Midbrain (tissue), 1 donor: ENCODE results near the gene FAM13B.
"Not testable (repeated sequence)": the region's sequence is repeated elsewhere in the genome, so short reads cannot be mapped to it uniquely, and the experiment has no call there.

Source experiments
- DNase-seq: peaks from one replicate; lab custom pipeline; 2025; lab: John Stamatoyannopoulos, UW

FAM13B gene

GRCh38 chr5:138035605-138036537 is 3.0 kb upstream of the FAM13B start:
- DNase-seq = peak; percentile 93

GRCh38 chr5:138033907-138034306 is 1.0 kb upstream of the FAM13B start:
- DNase-seq = no peak

DNA sequence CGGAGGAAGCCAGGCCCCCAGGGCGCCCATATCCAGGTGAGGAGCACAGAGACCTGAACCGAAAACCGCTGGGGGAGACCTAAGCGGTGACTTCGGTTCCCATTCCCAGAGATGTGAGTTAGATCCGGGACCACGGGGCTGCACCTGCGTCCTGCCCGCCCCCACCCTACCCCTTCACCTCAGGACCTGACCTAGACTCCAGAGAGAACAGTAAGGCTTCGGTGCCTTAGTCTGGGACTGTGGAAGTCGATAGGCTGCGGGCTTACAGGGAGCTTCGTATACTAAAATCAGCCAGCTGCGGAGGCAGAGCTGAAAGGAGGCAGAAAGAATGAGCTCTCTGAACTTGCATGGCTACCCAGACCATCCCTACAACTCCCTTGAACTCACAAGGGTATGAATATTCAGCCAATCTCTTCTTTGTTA is 518 bp upstream of the FAM13B start:
- peak; percentile 30 for DNase-seq

DNA sequence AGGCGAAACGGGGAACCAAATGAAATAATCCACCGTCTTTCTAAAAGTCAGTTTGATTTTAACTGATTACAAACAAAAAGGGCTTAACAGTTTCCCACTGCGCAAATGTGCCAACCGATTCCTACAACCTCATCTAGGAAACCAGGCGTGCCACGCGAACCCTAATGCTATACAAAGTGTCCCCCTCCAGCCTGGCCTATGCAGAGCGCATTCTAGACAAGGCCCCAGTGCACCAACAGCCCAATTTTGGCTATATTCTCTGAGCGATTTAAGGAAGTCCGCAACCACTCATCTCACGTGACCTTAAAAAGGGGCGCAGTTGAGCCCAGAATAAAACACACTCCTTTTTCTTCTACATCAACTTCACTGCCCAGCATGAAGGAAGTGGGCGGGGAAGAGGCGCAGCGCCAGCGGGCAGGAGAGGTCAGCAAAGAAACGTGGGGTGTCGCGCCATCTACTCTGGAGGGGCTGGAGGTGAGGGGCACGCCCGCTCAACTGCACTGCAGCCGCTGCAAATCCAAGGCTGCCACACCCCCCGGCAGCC is 779 bp downstream of the FAM13B start:
- peak; percentile 61 for DNase-seq

DNA sequence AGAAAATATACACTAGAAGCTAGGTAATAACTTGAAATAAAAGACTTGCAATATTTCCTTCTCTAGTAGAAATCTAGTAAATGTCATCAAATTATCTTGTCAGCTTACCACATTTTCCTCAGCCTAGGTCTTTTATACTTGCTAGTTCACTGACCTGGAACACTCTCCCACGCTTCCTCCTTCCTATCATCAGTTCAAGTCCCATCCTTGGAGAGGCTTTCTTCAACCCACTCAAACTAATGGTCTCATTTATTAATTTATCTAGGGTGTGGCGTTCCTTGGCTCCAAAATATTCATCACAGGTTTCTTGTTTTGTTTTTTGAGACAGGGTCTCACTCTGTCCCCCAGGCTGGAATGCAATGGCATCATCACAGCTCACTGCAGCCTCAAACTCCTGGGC is 2.9 kb downstream of the FAM13B start:
- DNase-seq = no peak

DNA sequence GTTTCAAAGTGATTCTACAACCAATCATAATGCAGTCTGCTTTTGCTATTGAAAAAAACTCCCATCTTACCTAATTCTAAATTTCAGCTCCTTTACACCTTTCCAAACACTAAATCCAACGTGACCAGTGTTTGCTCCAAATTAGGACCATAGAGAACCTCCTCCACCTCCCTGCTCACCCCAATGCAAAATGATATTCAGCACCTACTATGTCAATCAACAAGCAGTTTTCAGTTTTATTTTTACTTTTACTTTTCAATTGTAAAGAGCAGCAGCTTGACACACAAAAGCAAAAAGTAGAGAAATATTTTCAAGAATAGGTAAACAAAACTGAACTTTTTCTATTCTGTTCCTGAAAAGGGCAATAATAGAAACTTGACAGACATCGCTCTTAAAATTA is 3.4 kb downstream of the FAM13B start:
- no peak for DNase-seq

DNA sequence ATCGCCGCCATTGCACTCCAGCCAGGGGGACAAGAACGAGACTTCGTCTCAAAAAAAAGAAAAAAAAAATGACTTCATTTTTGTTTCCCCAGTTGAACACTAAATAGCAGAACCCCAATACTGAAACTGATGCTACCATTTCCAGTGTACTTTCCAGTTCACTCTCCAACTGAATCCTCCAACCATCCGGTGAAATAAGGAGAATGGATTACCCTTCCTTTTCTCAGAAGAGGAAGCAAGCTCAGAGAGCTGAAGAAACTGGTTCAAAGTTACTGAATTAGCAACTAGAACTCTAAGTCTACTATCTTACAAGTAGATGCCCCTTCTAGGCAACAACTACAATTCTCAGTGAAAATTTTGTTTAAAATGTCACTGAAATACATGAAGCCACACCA is 3.9 kb downstream of the FAM13B start:
- no peak for DNase-seq

DNA sequence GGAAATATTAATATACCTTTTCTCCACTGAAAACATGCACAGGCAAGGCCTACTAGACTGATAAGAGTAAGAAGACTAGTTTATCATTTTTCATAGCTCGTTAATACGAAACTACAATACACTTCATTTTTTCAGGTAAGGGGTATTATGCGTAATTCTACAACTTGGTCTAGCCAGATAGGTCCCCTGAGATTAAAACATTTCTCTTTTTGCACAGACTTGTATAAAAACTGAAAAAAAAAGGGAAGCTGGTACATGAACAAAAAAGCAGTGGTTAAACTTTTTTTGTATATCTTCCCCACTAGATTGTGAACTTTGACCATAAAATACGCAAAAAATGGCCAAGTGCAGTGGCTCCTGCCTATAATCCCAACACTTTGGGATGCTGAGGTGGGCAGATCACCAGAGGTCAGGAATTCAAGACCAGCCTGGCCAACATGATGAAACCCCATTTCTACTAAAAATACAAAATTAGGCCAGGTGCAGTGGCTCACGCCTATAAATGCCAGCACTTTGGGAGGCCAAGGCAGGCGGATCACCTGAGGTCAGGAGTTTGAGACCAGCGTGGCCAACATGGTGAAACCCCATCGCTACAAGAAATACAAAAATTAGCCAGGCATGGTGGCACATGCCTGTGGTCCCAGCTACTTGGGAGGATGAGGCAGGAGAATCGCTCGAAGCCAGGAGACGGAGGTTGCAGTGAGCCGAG is 4.5 kb downstream of the FAM13B start:
- DNase-seq = not testable (repeated sequence)

GRCh38 chr5:138026793-138027192 is 6.1 kb downstream of the FAM13B start:
- not testable (repeated sequence) for DNase-seq

GRCh38 chr5:138025285-138025684 is 7.6 kb downstream of the FAM13B start:
- DNase-seq = no peak

DNA sequence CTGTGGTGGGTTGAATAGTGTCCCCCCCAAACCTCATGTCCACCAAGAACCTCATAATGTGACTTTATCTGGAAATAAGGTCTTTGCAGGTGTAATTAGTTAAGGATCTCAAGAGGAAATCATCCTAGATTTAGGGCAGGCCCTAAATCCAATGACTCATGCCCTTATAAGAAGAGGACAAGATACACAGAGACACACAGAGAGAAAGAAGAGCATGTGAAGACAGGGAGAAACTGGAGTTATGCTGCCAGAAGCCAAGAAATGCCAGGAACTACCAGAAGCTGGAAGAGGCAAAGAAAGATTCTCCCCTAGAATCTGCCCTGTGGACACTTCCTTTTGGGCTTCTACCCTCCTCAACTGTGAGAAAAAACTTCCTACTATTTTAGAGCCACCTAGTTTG is 8.8 kb downstream of the FAM13B start:
- DNase-seq = no peak

GRCh38 chr5:138022912-138023311 is 10.0 kb downstream of the FAM13B start:
- no peak for DNase-seq

GRCh38 chr5:138021771-138022170 is 11.1 kb downstream of the FAM13B start:
- DNase-seq = no peak

- no peak for DNase-seq
Measured at GRCh38 chr5:138018849-138019248, 14.0 kb downstream of the FAM13B start.

GRCh38 chr5:138015916-138016315 is 17.0 kb downstream of the FAM13B start:
- no peak for DNase-seq

- DNase-seq = no peak
Measured at GRCh38 chr5:138011991-138012390, 20.9 kb downstream of the FAM13B start.

- DNase-seq = no peak
Measured at GRCh38 chr5:138000102-138000723, 32.7 kb downstream of the FAM13B start.

- no peak for DNase-seq
Measured at GRCh38 chr5:137997726-137998213, 35.1 kb downstream of the FAM13B start.

- no peak for DNase-seq
Measured at GRCh38 chr5:137995749-137996128, 37.1 kb downstream of the FAM13B start.

GRCh38 chr5:137995077-137995748 is 37.7 kb downstream of the FAM13B start:
- DNase-seq = no peak

- DNase-seq = no peak
Measured at GRCh38 chr5:137994556-137994955, 38.3 kb downstream of the FAM13B start.

DNA sequence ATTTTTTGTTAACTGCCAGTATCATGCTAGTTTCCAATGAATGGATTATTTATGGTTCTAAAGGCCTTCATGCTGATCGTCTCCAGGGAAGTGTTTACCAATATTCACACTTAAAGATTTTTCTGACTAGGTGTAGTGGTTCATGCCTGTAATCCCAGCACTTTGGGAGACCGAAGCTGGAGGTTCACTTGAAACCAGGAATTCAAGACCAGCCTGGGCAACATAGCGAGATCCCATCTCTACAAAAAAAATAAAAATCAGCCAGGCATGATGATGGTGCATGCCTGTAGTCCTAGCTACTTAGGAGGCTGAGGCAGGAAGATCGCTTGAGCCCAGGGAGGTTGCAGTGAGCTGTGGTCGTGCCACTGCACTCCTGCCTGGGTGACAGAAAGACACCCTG is 43.5 kb downstream of the FAM13B start:
- DNase-seq = no peak
